Prostate gland (tissue), 2 donors: Measurements from ENCODE around the gene WDTC1.

Experiments used
- CTCF ChIP-seq, 4 experiments: fragments of 200-600 bp in 2 of 4; fragments of 450-650 bp in 2 of 4; sonication (generic) in 2 of 4; IDR thresholded peaks; 1 replicate in 3 of 4; 2 replicates in 1 of 4; pipeline ENCODE4 v1.5.1; 2016 to 2019; ENCODE audit warnings: antibody characterized with exemption in 4 of 4, mild to moderate bottlenecking in 2 of 4, moderate library complexity in 2 of 4
- POLR2A ChIP-seq: fragments of 450-650 bp; IDR thresholded peaks from one replicate; pipeline ENCODE4 v1.6.1; 2016; ENCODE audit warnings: antibody characterized with exemption, mild to moderate bottlenecking
- POLR2AphosphoS5 ChIP-seq: sonication (generic); formaldehyde crosslinking; IDR thresholded peaks from one replicate; pipeline ENCODE4 v1.6.1; 2017; ENCODE audit warnings: antibody characterized with exemption

GRCh38 chr1:27301052-27301422 is 66.6 kb downstream of the WDTC1 start:
- TF ChIP-seq CTCF (IDR thresholded peaks at IDR 0.05): no peak
- TF ChIP-seq POLR2A: no peak
- TF ChIP-seq POLR2AphosphoS5: no peak
